BLaER1 treated with 17β-estradiol and CSF1 and Interleukin-3, amounts not matched to agents 10 nM and 100 nM (cell line): ENCODE results near the gene JMJD6.
A peak's percentile ranks its signal among the peaks of the same experiment; 100 is the strongest.

Source experiments
- H3K27ac ChIP-seq, 11 experiments: shearing (Covaris generic); formaldehyde crosslinking; 2 replicates each; pipeline ENCODE4 v1.8.1; 2022
- H3K27me3 ChIP-seq, 11 experiments: shearing (Covaris generic); formaldehyde crosslinking; 2 replicates each; pipeline ENCODE4 v1.8.1; 2022
- H3K36me3 ChIP-seq, 11 experiments: shearing (Covaris generic); formaldehyde crosslinking; 2 replicates each; pipeline ENCODE4 v1.8.1; 2022
- H3K4me1 ChIP-seq, 10 experiments: shearing (Covaris generic); formaldehyde crosslinking; 2 replicates each; pipeline ENCODE4 v1.8.1; 2022
- H3K4me2 ChIP-seq, 11 experiments: shearing (Covaris generic); formaldehyde crosslinking; 2 replicates each; pipeline ENCODE4 v1.8.1; 2022
- H3K4me3 ChIP-seq, 10 experiments: shearing (Covaris generic); formaldehyde crosslinking; 2 replicates each; pipeline ENCODE4 v1.8.1; 2022
- H3K9ac ChIP-seq, 11 experiments: shearing (Covaris generic); formaldehyde crosslinking; 2 replicates each; pipeline ENCODE4 v1.8.1; 2022
- H3K9me3 ChIP-seq, 11 experiments: shearing (Covaris generic); formaldehyde crosslinking; replicated peaks in 1 of 11; 2 replicates each; pipeline ENCODE4 v1.8.1; 2022
- H4K20me1 ChIP-seq, 11 experiments: shearing (Covaris generic); formaldehyde crosslinking; 2 replicates each; pipeline ENCODE4 v1.8.1; 2022
- Cebpa-rat ChIP-seq, 11 experiments: shearing (Covaris generic); IDR thresholded peaks; 2 replicates each; pipeline ENCODE4 v1.8.1; 2022

Gene JMJD6

DNA sequence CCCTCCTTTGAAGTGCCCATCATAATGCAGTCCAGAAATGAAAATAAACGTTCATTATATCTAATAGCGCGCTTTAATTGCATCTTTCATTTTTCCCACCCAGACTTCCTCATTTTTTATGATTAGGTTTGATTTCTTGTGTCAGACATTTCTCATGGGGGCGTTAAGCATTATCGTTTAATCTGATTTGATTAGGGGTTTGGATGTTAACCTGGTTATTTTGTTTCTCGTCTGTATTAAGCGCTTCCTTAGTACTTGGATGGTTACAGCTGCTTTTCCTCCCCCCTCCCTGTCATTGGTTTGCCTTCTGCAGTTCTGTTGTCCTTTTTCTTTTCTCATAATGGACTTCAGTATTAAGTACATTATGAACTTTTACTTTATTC lies 12.1 kb upstream of the JMJD6 start:
- Histone ChIP-seq H3K9me3 (peaks cover 0 to 9% (median 0%) of the 10 kb centered on the region in 11 experiments; a peak in 3 of 22 replicates), H3K4me1 (peaks cover 23 to 39% (median 30%) of the 10 kb centered on the region in 10 experiments), H3K9ac (peak overlapping the region; percentile 81 to 100 (median 99)), H3K27me3 (no peaks in the 10 kb centered on the region), H3K36me3 (peaks cover 34 to 59% (median 47%) of the 10 kb centered on the region in 11 experiments), H3K27ac (peak overlapping the region; percentile 79 to 99 (median 98); a peak in 21 of 22 replicates), H4K20me1 (peaks cover 25 to 36% (median 32%) of the 10 kb centered on the region in 11 experiments; a peak in 21 of 22 replicates), H3K4me2 (peak overlapping the region; percentile 79 to 97 (median 91)), H3K4me3 (peak overlapping the region; percentile 81 to 99 (median 95))
- no peak for TF ChIP-seq Cebpa-rat (IDR thresholded peaks at IDR 0.05)

DNA sequence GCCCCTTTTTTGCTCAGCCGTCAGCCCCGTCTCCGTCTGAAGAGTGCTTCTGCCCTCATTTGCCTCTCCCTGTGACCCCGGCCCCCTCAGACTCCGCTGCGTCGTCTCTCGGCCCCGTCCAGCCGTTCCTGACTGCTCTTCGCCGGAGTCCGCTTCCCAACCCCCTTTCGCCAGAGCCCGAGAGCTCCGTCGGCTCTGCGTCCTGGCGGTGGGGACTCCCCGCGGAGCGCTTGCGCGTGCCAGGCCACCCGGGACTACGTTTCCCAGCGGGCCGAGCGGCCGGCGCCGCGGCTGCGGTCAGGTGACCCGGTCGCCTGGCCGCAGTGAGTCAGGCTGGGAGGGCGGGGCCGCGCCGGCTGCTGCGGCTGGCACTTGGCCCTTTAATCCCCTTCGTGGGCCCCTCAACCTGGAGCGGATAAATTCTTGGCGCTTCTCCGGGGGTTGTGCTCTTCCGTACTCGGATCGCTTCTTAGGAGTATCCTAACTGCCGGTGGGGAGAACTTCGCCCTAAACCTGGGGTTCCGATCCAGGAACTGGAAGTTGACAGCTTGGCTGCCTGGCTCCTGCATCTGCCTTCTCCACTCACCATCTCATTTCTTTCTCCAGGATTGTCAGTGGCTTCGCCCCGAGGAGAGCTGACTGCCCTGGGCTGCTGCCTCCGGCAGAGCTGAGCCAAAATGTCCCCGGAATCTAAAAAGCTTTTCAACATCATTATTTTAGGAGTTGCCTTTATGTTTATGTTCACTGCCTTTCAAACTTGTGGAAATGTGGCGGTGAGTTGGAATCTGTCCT lies 11.5 kb upstream of the JMJD6 start, which contains the start of gene MFSD11:
Gene MFSD11 (plus strand): TSS at position 444 of the 792 bp plus-strand sequence. CDS start 234 bp downstream, at position 678.
- Histone ChIP-seq H3K4me1 (peaks cover 29 to 45% (median 36%) of the 10 kb centered on the region in 10 experiments), H3K27ac (peak within 1 kb of the TSS; percentile 87 to 99 (median 98)), H3K9me3 (peaks cover 0 to 9% (median 0%) of the 10 kb centered on the region in 11 experiments; a peak in 3 of 22 replicates), H4K20me1 (peaks cover 31 to 42% (median 38%) of the 10 kb centered on the region in 11 experiments; a peak in 21 of 22 replicates), H3K27me3 (no peaks in the 10 kb centered on the region), H3K4me2 (peak within 1 kb of the TSS; percentile 86 to 97 (median 92)), H3K9ac (peak within 1 kb of the TSS; percentile 94 to 100 (median 99)), H3K36me3 (peaks cover 35 to 59% (median 47%) of the 10 kb centered on the region in 11 experiments), H3K4me3 (peak within 1 kb of the TSS; percentile 81 to 99 (median 95))
- TF ChIP-seq Cebpa-rat (IDR thresholded peaks at IDR 0.05): no peak

DNA sequence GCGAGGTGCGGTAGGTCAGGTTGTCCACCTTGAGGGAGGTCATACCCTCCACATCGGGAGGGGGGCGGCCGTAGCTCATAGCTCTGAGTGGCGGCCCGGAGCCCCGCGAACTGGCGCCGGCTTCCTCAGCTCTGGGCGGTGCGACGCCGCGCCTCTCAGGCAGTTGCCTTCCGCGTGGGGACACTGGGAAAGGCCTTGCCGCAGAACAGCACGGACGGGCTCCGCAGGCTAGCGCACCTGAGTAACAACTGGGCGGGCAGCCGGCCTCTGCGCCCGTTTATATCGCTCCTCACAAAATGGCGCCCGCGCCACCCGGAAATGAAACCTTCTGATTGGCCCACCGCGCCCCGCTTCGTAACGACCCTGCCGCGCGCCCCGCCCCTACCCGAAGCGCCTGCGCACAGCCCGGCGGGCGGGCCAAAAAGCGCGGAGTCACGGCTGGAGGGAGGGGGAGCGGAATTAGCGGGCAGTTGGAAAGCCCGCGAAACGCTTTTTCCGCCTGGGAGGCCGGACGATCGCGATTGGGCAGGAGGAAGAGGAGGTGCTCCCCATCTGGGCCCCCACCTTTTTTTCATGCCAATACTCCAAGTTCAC lies 10.8 kb upstream of the JMJD6 start, which contains the start of gene SRSF2:
Gene SRSF2 (minus strand): TSS at position 250 of the 594 bp plus-strand sequence. CDS start 171 bp downstream, at position 79.
- peak within 1 kb of the TSS; percentile 86 to 97 (median 95) for H3K4me2 ChIP-seq
- peaks cover 36 to 52% (median 43%) of the 10 kb centered on the region in 10 experiments for H3K4me1 ChIP-seq
- peak within 1 kb of the TSS; percentile 81 to 99 (median 95) for H3K4me3 ChIP-seq
- H3K9ac ChIP-seq: peak within 1 kb of the TSS; percentile 94 to 100 (median 99)
- H3K36me3 ChIP-seq: peaks cover 42 to 61% (median 50%) of the 10 kb centered on the region in 11 experiments
- peaks cover 38 to 49% (median 45%) of the 10 kb centered on the region in 11 experiments; a peak in 21 of 22 replicates for H4K20me1 ChIP-seq
- peak within 1 kb of the TSS; percentile 87 to 99 (median 98) for H3K27ac ChIP-seq
- TF ChIP-seq Cebpa-rat (IDR thresholded peaks at IDR 0.05): no peak
- peaks cover 0 to 9% (median 0%) of the 10 kb centered on the region in 11 experiments; a peak in 3 of 22 replicates for H3K9me3 ChIP-seq
- no peaks in the 10 kb centered on the region for H3K27me3 ChIP-seq

DNA sequence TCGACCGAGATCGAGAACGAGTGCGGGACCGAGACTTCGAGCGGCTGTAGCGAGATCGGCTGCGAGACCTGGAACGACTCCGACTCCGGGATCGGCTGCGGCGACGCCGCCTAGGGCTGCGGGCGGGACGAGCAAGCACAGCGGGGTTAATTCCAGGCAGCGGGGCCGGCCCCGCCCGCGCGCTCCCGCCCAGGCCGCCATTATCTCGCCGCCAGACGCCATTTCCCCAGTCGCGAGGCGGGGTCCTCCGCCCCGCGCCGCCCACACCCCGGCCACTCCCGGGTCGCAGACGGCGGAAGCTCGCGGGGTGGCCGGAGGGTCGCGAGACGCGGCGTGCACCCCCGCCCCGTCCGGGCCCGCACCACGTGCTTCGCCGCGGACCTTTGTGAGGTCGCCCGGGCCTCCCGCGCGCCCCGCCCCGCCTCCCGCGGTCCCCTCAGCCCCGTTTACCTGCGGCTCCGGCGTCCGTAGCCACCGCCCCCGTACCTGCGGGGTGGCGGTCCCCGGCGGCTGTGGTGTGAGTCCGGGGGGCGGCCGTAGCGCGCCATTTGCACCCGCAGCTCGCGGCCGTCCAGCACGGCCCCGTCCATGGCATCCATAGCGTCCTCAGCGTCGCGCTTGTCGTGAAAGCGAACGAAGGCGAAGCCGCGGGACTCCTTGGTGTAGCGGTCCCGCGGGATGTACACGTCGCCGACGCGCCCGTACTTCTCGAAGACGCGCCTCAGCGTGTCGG lies 10.1 kb upstream of the JMJD6 start:
- Histone ChIP-seq H3K4me2 (peak overlapping the region; percentile 75 to 97 (median 91)), H3K9ac (peak overlapping the region; percentile 94 to 100 (median 99)), H3K4me3 (peak overlapping the region; percentile 81 to 99 (median 95)), H3K36me3 (peaks cover 48 to 61% (median 50%) of the 10 kb centered on the region in 11 experiments), H3K27ac (peak overlapping the region; percentile 87 to 99 (median 98)), H4K20me1 (peaks cover 45 to 55% (median 52%) of the 10 kb centered on the region in 11 experiments; a peak in 21 of 22 replicates), H3K4me1 (peaks cover 42 to 58% (median 50%) of the 10 kb centered on the region in 10 experiments), H3K9me3 (peaks cover 0 to 9% (median 0%) of the 10 kb centered on the region in 11 experiments; a peak in 3 of 22 replicates), H3K27me3 (no peaks in the 10 kb centered on the region)
- TF ChIP-seq Cebpa-rat (IDR thresholded peaks at IDR 0.05): no peak

DNA sequence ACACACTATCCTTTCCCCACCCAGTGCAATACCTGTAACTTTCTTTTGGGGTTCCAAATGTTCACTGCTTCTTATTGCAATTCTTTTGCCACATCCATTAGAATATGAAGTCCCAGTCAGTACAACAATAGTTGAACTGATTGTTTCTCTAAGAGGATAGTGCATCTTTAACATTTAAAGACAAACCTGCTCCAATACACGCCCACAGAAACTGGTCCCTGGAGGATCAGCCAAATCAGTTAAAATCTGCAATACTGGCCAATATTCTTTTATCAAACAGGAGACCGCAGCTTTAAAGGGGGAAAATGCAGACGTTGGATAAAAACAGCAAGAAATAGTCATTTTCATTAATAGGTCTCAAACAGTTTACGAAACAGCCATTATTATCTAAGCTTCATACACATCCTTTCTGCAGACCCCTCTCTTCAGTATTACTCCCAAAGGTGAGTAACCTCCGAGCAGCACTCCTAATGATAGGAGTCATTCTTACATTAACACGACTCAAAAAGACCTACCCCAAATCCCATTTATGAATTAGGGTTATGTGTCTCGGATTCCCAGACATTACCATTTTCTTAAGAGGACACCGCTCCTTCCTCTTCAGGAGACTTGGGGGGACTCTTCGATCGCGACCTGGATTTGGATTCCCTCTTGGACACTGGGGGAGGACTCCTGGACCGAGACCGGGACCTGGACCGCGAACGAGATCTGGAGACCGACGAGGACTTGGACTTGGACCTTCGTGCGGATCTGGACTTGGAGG lies 9.4 kb upstream of the JMJD6 start:
- peak overlapping the region; percentile 81 to 99 (median 95) for H3K4me3 ChIP-seq
- H3K36me3 ChIP-seq: peaks cover 52 to 61% (median 56%) of the 10 kb centered on the region in 11 experiments
- H3K9ac ChIP-seq: peak overlapping the region; percentile 94 to 100 (median 99)
- no peak for TF ChIP-seq Cebpa-rat (IDR thresholded peaks at IDR 0.05)
- peak overlapping the region; percentile 75 to 97 (median 91) for H3K4me2 ChIP-seq
- H4K20me1 ChIP-seq: peaks cover 50 to 63% (median 58%) of the 10 kb centered on the region in 11 experiments; a peak in 21 of 22 replicates
- H3K4me1 ChIP-seq: peaks cover 50 to 66% (median 57%) of the 10 kb centered on the region in 10 experiments
- H3K9me3 ChIP-seq: peaks cover 0 to 9% (median 0%) of the 10 kb centered on the region in 11 experiments; a peak in 3 of 22 replicates
- H3K27me3 ChIP-seq: no peaks in the 10 kb centered on the region
- H3K27ac ChIP-seq: peak overlapping the region; percentile 87 to 99 (median 98)

DNA sequence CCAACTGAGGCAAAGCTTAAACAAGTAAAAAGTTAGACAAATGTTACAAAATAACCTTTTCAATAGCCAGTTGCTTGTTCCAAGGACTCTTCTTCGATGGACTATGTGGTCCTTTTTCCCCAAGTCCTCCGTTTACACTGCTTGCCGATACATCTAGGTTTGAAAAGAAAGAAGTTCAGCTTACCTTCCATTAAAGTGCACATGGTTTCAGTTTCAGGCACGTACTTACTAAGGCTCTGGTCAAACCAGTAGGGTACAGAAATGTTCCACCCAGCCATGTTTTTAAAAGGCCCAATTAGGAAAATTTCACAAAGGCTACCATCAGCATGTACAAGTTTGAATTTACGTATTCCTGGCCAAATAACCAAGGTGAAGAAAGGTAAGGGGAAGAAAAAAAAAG lies 8.6 kb upstream of the JMJD6 start:
- Histone ChIP-seq H4K20me1 (peaks cover 55 to 70% (median 65%) of the 10 kb centered on the region in 11 experiments; a peak in 21 of 22 replicates), H3K9ac (peak overlapping the region; percentile 94 to 100 (median 99)), H3K4me1 (peaks cover 55 to 64% (median 58%) of the 10 kb centered on the region in 10 experiments), H3K27me3 (no peaks in the 10 kb centered on the region), H3K36me3 (peaks cover 54 to 68% (median 62%) of the 10 kb centered on the region in 11 experiments), H3K4me3 (peak overlapping the region; percentile 81 to 99 (median 95)), H3K4me2 (peak overlapping the region; percentile 75 to 97 (median 91)), H3K27ac (peak overlapping the region in 10 of 11 experiments; percentile 90 to 99 (median 98); a peak in 20 of 22 replicates), H3K9me3 (peaks cover 0 to 9% (median 0%) of the 10 kb centered on the region in 11 experiments; a peak in 3 of 22 replicates)
- TF ChIP-seq Cebpa-rat (IDR thresholded peaks at IDR 0.05): no peak

DNA sequence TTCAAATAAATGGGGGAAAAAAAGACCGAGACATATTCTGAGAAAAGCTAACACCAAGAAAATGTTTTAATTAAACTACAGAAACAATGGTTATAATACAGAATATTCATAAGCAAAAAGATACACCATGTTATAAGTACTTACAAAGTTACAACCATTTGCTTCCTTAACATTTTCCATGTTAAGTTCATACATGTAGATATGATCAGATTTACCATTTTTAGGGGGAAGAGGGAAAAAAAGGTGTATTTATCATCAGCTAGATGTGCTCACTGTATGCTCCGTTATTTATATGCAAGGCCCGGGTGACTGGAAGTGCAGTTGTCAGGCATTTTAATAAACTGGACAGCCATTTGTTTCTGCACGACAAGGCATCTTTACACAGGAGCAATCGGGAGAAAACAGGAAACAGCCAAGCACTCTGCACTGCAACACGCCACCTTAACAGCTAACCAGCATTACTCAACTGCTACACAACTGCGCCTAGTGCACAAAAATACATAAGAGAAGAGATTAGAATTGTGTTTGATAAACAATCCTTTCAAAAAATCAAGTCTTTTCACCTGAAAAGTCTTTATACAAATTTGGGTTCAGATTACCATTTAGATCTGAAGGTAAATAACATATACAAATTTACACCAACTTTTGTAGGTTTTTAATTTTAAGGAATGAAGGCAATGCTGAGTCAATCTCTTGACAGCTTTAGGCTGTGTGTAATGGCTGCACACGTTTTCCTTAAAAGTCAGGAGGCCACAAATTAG lies 7.9 kb upstream of the JMJD6 start:
- peak overlapping the region in 10 of 11 experiments; percentile 90 to 99 (median 98); a peak in 20 of 22 replicates for H3K27ac ChIP-seq
- no peaks in the 10 kb centered on the region for H3K27me3 ChIP-seq
- peaks cover 54 to 76% (median 69%) of the 10 kb centered on the region in 11 experiments for H3K36me3 ChIP-seq
- peak overlapping the region; percentile 75 to 97 (median 91) for H3K4me2 ChIP-seq
- peak overlapping the region; percentile 94 to 100 (median 99); a peak in 21 of 22 replicates for H3K9ac ChIP-seq
- peak overlapping the region; percentile 81 to 99 (median 95) for H3K4me3 ChIP-seq
- peaks cover 0 to 9% (median 0%) of the 10 kb centered on the region in 11 experiments; a peak in 3 of 22 replicates for H3K9me3 ChIP-seq
- H4K20me1 ChIP-seq: peaks cover 59 to 78% (median 72%) of the 10 kb centered on the region in 11 experiments; a peak in 21 of 22 replicates
- peaks cover 55 to 64% (median 58%) of the 10 kb centered on the region in 10 experiments for H3K4me1 ChIP-seq
- no peak for TF ChIP-seq Cebpa-rat (IDR thresholded peaks at IDR 0.05)
